HG03103 (cell line): ENCODE results near the gene PELI3.

Experiments
- ATAC-seq: cut with Tn5 transposase; IDR thresholded peaks from one replicate; pipeline ENCODE4 v1.9.1; 2021; ENCODE audit warnings: low read depth; ENCODE audit not compliant: unreplicated experiment

PELI3 gene

GRCh38 chr11:66473608-66474515, 7.2 kb downstream of the PELI3 start:
- no peak for ATAC-seq

GRCh38 chr11:66475349-66476172, 8.9 kb downstream of the PELI3 start:
- no peak for ATAC-seq

- ATAC-seq, result no peak
Observed at GRCh38 chr11:66476173-66476840, 9.6 kb downstream of the PELI3 start.

- no peak for ATAC-seq
Observed at GRCh38 chr11:66476841-66477251, 10.1 kb downstream of the PELI3 start.

GRCh38 chr11:66477263-66478201, 10.8 kb downstream of the PELI3 start:
- no peak for ATAC-seq

- ATAC-seq, result no peak
Observed at GRCh38 chr11:66478729-66479393, 12.2 kb downstream of the PELI3 start.

GRCh38 chr11:66479394-66480116, 12.8 kb downstream of the PELI3 start:
- no peak for ATAC-seq

- peak; percentile 82 for ATAC-seq
Observed at GRCh38 chr11:66480117-66480938, 13.6 kb downstream of the PELI3 start, which contains the start of gene DPP3. TSS of gene DPP3 (plus strand) at chr11:66480434. CDS start at chr11:66482201, 1,767 bp downstream.

- ATAC-seq, result no peak
Observed at GRCh38 chr11:66484806-66485380, 18.2 kb downstream of the PELI3 start.

GRCh38 chr11:66488957-66489356, 22.3 kb downstream of the PELI3 start:
- ATAC-seq, result no peak

- no peak for ATAC-seq
Observed at GRCh38 chr11:66489636-66490035, 22.9 kb downstream of the PELI3 start.

- ATAC-seq, result no peak
Observed at GRCh38 chr11:66491315-66491935, 24.7 kb downstream of the PELI3 start.

- ATAC-seq, result no peak
Observed at GRCh38 chr11:66492161-66492865, 25.6 kb downstream of the PELI3 start.

- no peak for ATAC-seq
Observed at GRCh38 chr11:66493130-66493529, 26.4 kb downstream of the PELI3 start.

- no peak for ATAC-seq
Observed at GRCh38 chr11:66494458-66494857, 27.8 kb downstream of the PELI3 start.

- ATAC-seq, result no peak
Observed at GRCh38 chr11:66494935-66495334, 28.2 kb downstream of the PELI3 start.
